H1 (cell line): ENCODE data around the gene SNRPN. TPM values are rescaled to one million over a fixed set of nuclear protein-coding genes. Genes with fewer than 3 reads are reported as not detected.
"Not testable (repeated sequence)": the region's sequence is repeated elsewhere in the genome, so short reads cannot be mapped to it uniquely, and the experiment has no call there.

Experiments used
- CTCF ChIA-PET: fragments of 300-600 bp; sonication (Branson Sonifier 250); formaldehyde crosslinking; loops from one replicate; lab custom pipeline; 2021; ENCODE audit not compliant: partially characterized antibody; lab: Charles Lee
- POLR2A ChIA-PET: fragments of 300-600 bp; sonication (Branson Sonifier 250); formaldehyde crosslinking; loops from one replicate; lab custom pipeline; 2021; ENCODE audit warnings: inconsistent platforms; ENCODE audit not compliant: partially characterized antibody; lab: Charles Lee
- DNase-seq, 2 experiments: peaks; one replicate each; pipeline versions ENCODE4 v3.0.0 to v3.0.0-alpha.2; 2010 to 2022; ENCODE audit warnings: low spot score in 2 of 2, low read depth in 1 of 2, mixed read lengths in 1 of 2
- FAIRE-seq: peaks from 2 replicates; lab custom pipeline; 2011; peaks lifted over from hg19 to GRCh38; lab: Jason Lieb, UNC
- H2AFZ ChIP-seq: 2 replicates; pipeline ENCODE4 v1.8.1; 2012; ENCODE audit warnings: low read length, inconsistent platforms
- H2AK5ac ChIP-seq: 2 replicates; pipeline ENCODE4 v1.6.1; 2013; ENCODE audit warnings: low read depth, low read length
- H2BK120ac ChIP-seq: replicated peaks from 2 replicates; pipeline ENCODE3; 2013; ENCODE audit warnings: low read depth, low read length, inconsistent platforms
- H2BK12ac ChIP-seq: 2 replicates; pipeline ENCODE4 v1.6.1; 2013; ENCODE audit warnings: low read depth, low read length
- H2BK15ac ChIP-seq: 2 replicates; pipeline ENCODE4 v1.6.1; 2013; ENCODE audit warnings: low read length
- H2BK20ac ChIP-seq: 2 replicates; pipeline ENCODE4 v1.6.1; 2013; ENCODE audit warnings: low read length
- H2BK5ac ChIP-seq: 2 replicates; pipeline ENCODE4 v1.6.1; 2013; ENCODE audit warnings: low read depth, low read length
- H3K14ac ChIP-seq: 2 replicates; pipeline ENCODE4 v1.6.1; 2013; ENCODE audit warnings: inconsistent platforms; ENCODE audit not compliant: insufficient read length
- H3K18ac ChIP-seq: 2 replicates; pipeline ENCODE4 v1.6.1; 2013; ENCODE audit warnings: low read length; ENCODE audit errors: extremely low read depth
- H3K23ac ChIP-seq: 2 replicates; pipeline ENCODE4 v1.6.1; 2013; ENCODE audit warnings: inconsistent platforms; ENCODE audit not compliant: insufficient read length
- H3K23me2 ChIP-seq: 2 replicates; pipeline ENCODE4 v1.6.1; 2013; ENCODE audit warnings: low read depth, low read length
- H3K27ac ChIP-seq: 2 replicates; pipeline ENCODE4 v1.6.1; 2011; ENCODE audit warnings: low read depth, low read length, inconsistent platforms
- H3K27me3 ChIP-seq, 4 experiments: replicated peaks in 1 of 4; 1 replicate in 1 of 4; 2 replicates in 3 of 4; pipeline versions ENCODE4 v1.6.1 to v1.8.1; 2011 to 2013; ENCODE audit warnings: low read length in 3 of 4, mild to moderate bottlenecking in 3 of 4, inconsistent platforms in 2 of 4, mixed read lengths in 2 of 4, moderate library complexity in 1 of 4; ENCODE audit not compliant: control insufficient read depth in 3 of 4, insufficient read depth in 3 of 4; ENCODE audit errors: extremely low read depth in 1 of 4
- H3K36me3 ChIP-seq, 4 experiments: 2 replicates each; pipeline versions ENCODE4 v1.6.1 to v1.8.1; 2011 to 2013; ENCODE audit warnings: mild to moderate bottlenecking in 4 of 4, low read length in 3 of 4, moderate library complexity in 2 of 4, control low read depth in 1 of 4, inconsistent platforms in 1 of 4; ENCODE audit not compliant: insufficient read depth in 4 of 4, control insufficient read depth in 2 of 4
- H3K4ac ChIP-seq: replicated peaks from 2 replicates; pipeline ENCODE3; 2013; ENCODE audit warnings: low read length, low read depth, mixed read lengths, inconsistent platforms; ENCODE audit not compliant: insufficient read length
- H3K4me1 ChIP-seq, 4 experiments: replicated peaks in 1 of 4; 1 replicate in 1 of 4; 2 replicates in 3 of 4; pipeline versions ENCODE4 v1.6.1 to v1.8.1; 2011 to 2013; ENCODE audit warnings: low read length in 3 of 4, inconsistent platforms in 2 of 4, mixed read lengths in 1 of 4; ENCODE audit not compliant: insufficient read depth in 4 of 4, control insufficient read depth in 3 of 4
- H3K4me2 ChIP-seq, 2 experiments: 2 replicates each; pipeline versions ENCODE4 v1.6.1 to v1.8.1; 2011 to 2013; ENCODE audit warnings: low read depth in 2 of 2, low read length in 2 of 2, control low read depth in 1 of 2, inconsistent platforms in 1 of 2, mild to moderate bottlenecking in 1 of 2; ENCODE audit not compliant: insufficient read depth in 1 of 2
- H3K4me3 ChIP-seq, 4 experiments: fragments of 200-600, 300-600 bp in 1 of 4; sonication (generic), shearing (Covaris generic), sonication (Bioruptor Twin) in 1 of 4; 2 replicates each; pipeline versions ENCODE4 v1.5.1 to v1.8.1; 2011 to 2016; ENCODE audit warnings: low read length in 4 of 4, low read depth in 3 of 4, control low read depth in 2 of 4, inconsistent platforms in 2 of 4, mild to moderate bottlenecking in 2 of 4, mixed read lengths in 1 of 4, moderate library complexity in 1 of 4; ENCODE audit not compliant: insufficient read depth in 2 of 4; ENCODE audit errors: extremely low read depth in 1 of 4
- H3K56ac ChIP-seq: replicated peaks from 2 replicates; pipeline ENCODE3; 2013; ENCODE audit warnings: low read depth, mild to moderate bottlenecking, mixed read lengths, low read length, inconsistent platforms; ENCODE audit not compliant: insufficient read length
- H3K79me1 ChIP-seq: 2 replicates; pipeline ENCODE4 v1.6.1; 2013; ENCODE audit warnings: low read depth, low read length, control low read depth
- H3K79me2 ChIP-seq, 2 experiments: 2 replicates each; pipeline versions ENCODE4 v1.6.1 to v1.8.1; 2012 to 2013; ENCODE audit warnings: low read length in 2 of 2, mild to moderate bottlenecking in 2 of 2, inconsistent platforms in 1 of 2; ENCODE audit not compliant: insufficient read depth in 2 of 2, control insufficient read depth in 1 of 2
- H3K9ac ChIP-seq, 4 experiments: replicated peaks in 1 of 4; 1 replicate in 1 of 4; 2 replicates in 3 of 4; pipeline versions ENCODE4 v1.6.1 to v1.8.1; 2011 to 2013; ENCODE audit warnings: low read depth in 3 of 4, low read length in 3 of 4, control low read depth in 2 of 4, mild to moderate bottlenecking in 2 of 4, moderate library complexity in 2 of 4, inconsistent platforms in 1 of 4; ENCODE audit errors: extremely low read depth in 1 of 4
- H3K9me3 ChIP-seq, 2 experiments: 2 replicates each; pipeline versions ENCODE4 v1.6.1 to v1.8.1; 2012 to 2013; ENCODE audit warnings: mild to moderate bottlenecking in 2 of 2, moderate library complexity in 2 of 2, control low read depth in 1 of 2, inconsistent platforms in 1 of 2, low read depth in 1 of 2, low read length in 1 of 2, mixed read lengths in 1 of 2; ENCODE audit not compliant: insufficient read depth in 2 of 2
- H4K20me1 ChIP-seq, 2 experiments: replicated peaks in 1 of 2; 2 replicates each; pipeline versions ENCODE3 to v1.8.1; 2011 to 2013; ENCODE audit warnings: inconsistent platforms in 2 of 2, low read length in 2 of 2, mild to moderate bottlenecking in 1 of 2; ENCODE audit not compliant: insufficient read depth in 2 of 2, control insufficient read depth in 1 of 2
- H4K5ac ChIP-seq: 2 replicates; pipeline ENCODE4 v1.6.1; 2013; ENCODE audit warnings: low read length, low read depth, mixed read lengths, inconsistent platforms; ENCODE audit not compliant: insufficient read length
- H4K8ac ChIP-seq: 2 replicates; pipeline ENCODE4 v1.8.0; 2013; ENCODE audit warnings: mild to moderate bottlenecking, moderate library complexity, low read length, inconsistent platforms; ENCODE audit not compliant: insufficient read depth; ENCODE audit errors: extremely low read depth
- H4K91ac ChIP-seq: replicated peaks from 2 replicates; pipeline ENCODE3; 2013; ENCODE audit warnings: low read length, mixed read lengths, inconsistent platforms; ENCODE audit not compliant: insufficient read length
- WGBS, 2 experiments: shearing (Covaris generic) in 1 of 2; methylation state at CpG; one replicate each; pipeline versions ENCODE4 v1.1.6 to v1.1.7; 2013 to 2015; ENCODE audit warnings: low lambda C conversion rate in 2 of 2, mixed read lengths in 2 of 2, inconsistent platforms in 1 of 2, low coverage in 1 of 2, missing lambda C conversion rate in 1 of 2; ENCODE audit not compliant: insufficient replicate concordance in 2 of 2, insufficient coverage in 1 of 2, insufficient read length in 1 of 2; ENCODE audit errors: extremely low coverage in 1 of 2, missing lambda C conversion rate in 1 of 2; 5-methylcytosine and 5-hydroxymethylcytosine counted together
- polyA plus RNA-seq, 7 experiments: library from polyadenylated mRNA; depleted of rRNA in 3 of 7; stranded (reverse) in 5 of 7; unstranded in 2 of 7; fragments of >200 nt in 5 of 7; fragments of 200-250 nt in 2 of 7; gene quantifications; 1 replicate in 5 of 7; 2 replicates in 1 of 7; 4 replicates in 1 of 7; pipeline versions ENCODE4 v1.2.1 to v1.2.3, GENCODE V29; 2011 to 2013; ENCODE audit warnings: missing spikeins in 2 of 7, mixed read lengths in 2 of 7
- total RNA-seq: library from RNA; stranded (reverse); fragmentation: NEBNext Ultra II Directional; extraction: Animal tissue kit (Norgen Biotek cat#: 25700); gene quantifications from 2 replicates; pipeline ENCODE4 v1.2.1, GENCODE V29; 2021

The SNRPN gene
- total and polyA plus RNA-seq, 2 of the 8 experiments (the other 6 are each of a cell fraction or from before 2014, with no cell fraction given), result 905 to 1,396 TPM

GRCh38 chr15:24938224-24938623 lies 16.6 kb upstream of the SNRPN start:
- H2BK20ac ChIP-seq, H2BK15ac ChIP-seq, H2BK12ac ChIP-seq: not testable (repeated sequence)

More at GRCh38 chr15:24938224-24938623, 16.6 kb upstream of the SNRPN start:
- H3K27me3 ChIP-seq, H2AFZ ChIP-seq, H2AK5ac ChIP-seq, FAIRE-seq, H3K4ac ChIP-seq, H3K18ac ChIP-seq, H4K5ac ChIP-seq, H3K56ac ChIP-seq, H3K79me1 ChIP-seq, H3K4me2 ChIP-seq, H3K79me2 ChIP-seq, H2BK120ac ChIP-seq, H3K23ac ChIP-seq, H3K14ac ChIP-seq, H4K8ac ChIP-seq, H3K27ac ChIP-seq, H3K36me3 ChIP-seq, H4K20me1 ChIP-seq, H3K23me2 ChIP-seq, H2BK5ac ChIP-seq, H3K4me1 ChIP-seq, H3K9ac ChIP-seq, H3K4me3 ChIP-seq, H4K91ac ChIP-seq: not testable (repeated sequence)
- peaks cover 0 to 12% of the 10 kb centered on the region in 2 experiments; a peak in 3 of 4 replicates for H3K9me3 ChIP-seq
- peak in 1 of 2 experiments; percentile 11 for DNase-seq
- ChIA-PET CTCF (interaction anchor here (0.6 kb wide), 1 partner anchor 1293 kb away, joined by 4 read pairs; no protein-coding TSS in a partner anchor), POLR2A (interaction anchor here (0.9 kb wide), 1 partner anchor 17 kb away, joined by 3 read pairs; the partner anchor contains the start of genes SNRPN and SNURF)
- 93% methylated on average over 3 of the region's 3 CpGs; no CpG with 5 or more reads in 1 of the 2 experiments for WGBS, 2 experiments
